IPS DF 19.7 (cell line): ENCODE results near the gene PDE4D.
A peak's percentile ranks its signal among the peaks of the same experiment; 100 is the strongest.

ENCODE experiments used
- DNase-seq: peaks from one replicate; pipeline ENCODE4 v3.0.0-alpha.2; 2013; ENCODE audit warnings: low read depth, low spot score

PDE4D gene

DNA sequence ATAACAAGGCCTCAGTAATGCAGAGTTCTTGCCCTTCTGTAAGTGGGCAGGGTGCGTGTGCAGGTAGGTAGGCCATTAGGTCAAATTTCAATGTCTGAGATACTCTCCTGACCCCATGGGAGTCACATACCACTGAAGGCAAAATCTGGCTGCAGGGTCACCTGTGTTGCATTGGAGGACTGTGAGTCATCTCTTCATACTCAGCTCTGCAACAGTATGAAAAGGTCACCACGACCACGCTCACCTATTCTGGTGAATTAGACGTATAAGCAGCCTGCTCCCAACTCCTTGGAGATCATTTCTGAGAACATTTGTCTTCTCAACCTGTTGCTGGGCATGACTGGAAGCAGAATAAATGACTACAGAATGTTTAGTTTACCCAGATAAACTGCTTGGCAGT lies 599.8 kb downstream of the PDE4D start:
- DNase-seq: no peak

DNA sequence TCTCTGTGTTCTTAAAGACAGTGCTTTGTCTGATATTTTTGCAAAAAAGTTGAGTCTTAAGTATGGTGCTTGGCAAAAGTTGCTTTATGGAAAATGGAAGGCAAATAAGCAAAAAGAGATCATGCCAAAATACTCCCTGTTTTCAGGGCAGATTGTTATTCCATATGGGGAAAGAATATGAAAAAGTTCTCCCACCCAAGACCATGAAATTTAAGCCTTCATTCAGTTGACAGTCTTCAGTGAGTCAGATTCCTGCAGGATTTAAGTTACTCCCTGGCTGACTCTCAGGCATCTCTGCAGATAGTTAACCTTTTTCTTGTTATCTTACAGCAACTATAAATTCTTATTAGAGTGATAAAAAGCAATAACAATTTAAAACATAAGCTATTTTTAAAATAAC lies 601.6 kb downstream of the PDE4D start:
- DNase-seq: no peak

DNA sequence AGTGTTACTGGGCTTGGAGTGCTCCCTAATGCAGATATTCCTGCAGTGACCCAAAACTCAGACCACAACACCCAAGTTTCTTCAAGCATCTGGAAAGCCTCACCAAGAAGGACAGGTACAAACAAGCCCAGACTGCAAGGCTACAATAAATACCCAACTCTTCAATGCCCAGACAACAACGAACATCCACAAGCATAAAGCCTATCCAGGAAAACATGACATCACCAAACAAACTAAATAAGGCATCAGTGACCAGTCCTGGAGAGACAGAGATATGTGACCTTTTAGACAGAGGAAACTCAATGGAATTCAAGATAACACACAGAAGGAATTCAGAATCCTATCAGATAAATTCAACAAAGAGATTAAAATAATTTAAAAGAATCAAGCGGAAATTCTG lies 605.6 kb downstream of the PDE4D start:
- DNase-seq: no peak

DNA sequence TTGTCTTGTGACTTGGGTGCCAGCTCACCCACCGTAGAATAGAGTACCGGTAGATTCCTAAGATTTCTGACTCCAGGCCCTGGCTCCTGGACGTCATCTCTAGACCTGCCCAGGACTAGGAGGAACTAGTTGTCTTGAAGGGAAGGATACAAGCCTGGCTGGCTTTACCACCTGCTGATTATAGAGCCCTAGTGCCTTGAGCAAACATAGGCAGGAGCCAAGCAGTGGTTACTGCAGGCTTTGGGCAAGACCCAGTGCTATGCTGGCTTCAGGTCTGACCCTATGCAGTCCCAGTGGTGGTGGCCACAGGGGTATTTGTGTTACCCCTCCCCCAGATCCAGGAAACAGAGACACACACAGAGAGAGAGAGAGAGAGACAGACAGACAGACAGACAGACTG lies 606.2 kb downstream of the PDE4D start:
- DNase-seq: no peak

DNA sequence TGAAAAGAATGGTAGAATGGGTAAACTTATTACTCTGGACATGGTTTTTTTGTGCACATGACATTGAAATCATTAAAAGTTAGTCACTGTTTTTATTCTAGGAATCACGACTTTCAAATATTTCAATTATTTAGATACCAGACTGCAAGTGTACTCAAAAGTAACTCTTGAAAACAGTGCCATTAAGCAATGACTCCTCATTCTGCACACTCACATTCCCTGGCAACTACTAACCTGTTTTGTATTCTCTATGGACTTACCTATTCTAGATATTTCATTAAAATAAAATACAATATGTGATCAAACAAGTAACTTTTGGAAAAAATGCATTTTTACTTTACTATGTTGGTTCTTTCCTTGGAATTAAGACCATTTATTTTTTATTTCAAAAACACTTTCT lies 607.0 kb downstream of the PDE4D start:
- DNase-seq: no peak

DNA sequence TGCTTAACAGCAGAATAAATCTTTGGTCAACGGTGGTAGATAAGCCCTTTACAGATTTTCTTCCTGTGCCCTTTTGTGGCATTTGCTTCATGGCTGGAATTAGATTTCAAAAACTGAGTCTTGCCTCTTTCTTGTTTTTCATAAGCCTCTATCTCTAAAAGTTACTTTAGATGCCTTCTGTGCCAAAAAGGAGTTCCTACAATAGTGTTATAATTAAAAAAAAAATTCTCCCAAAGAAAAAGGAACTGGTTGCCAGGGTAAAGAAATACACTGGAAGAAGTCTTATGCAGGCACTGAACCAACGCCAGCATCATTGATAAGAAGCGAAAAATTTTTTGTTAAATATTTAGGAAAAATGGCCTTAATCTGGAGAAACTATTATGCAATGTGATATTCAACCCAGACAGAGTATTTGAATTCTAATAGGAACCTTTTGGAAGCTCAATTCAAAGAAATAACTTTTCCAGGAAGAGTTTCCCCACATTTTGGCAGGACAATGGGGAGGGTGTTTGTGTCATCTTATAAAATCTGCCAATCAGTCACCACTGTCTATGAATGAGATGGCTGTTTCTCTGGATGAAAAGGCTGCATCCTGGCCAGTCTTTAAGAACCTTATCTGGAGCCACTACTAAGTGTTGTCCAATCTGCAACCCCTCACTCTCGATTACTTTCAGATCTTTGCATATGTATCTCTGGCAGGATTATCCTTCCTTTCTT lies 608.1 kb downstream of the PDE4D start:
- no peak for DNase-seq

DNA sequence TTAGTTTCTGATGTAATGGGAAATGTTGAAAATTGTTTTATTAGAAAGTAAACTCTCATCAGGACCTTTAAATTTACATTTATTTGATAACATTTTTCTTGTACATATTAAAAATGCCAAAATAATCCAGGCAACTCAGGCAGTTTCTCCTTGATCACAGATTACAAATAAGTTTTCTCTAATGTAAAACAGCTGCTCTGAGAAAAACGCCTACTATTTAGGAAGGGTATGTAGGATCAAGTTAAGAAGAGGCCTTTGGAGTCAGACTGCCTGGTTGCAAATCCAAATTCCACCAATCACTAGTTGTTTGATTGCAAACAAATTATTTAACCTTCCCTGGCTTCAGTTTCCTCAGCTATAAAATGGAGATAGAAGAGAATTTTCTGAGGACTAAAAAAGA lies 610.8 kb downstream of the PDE4D start:
- DNase-seq: no peak

DNA sequence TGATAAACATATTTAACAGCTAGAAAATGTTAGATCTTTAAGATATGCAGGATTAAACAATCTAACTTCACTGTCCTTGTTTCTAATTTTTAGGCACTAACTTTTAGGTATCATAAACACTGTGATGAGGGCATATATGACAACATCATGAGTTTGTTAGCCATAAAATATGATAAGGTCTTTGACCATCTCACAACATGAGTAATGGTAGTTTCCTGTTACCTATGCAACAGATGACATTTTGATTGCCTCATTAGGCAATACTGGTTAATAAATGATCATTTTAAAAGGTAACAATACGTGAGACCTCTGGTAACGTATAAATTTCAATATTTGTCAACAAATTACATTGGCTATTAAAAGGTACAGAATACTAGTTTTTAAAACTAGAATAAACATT lies 613.5 kb downstream of the PDE4D start:
- DNase-seq: no peak

DNA sequence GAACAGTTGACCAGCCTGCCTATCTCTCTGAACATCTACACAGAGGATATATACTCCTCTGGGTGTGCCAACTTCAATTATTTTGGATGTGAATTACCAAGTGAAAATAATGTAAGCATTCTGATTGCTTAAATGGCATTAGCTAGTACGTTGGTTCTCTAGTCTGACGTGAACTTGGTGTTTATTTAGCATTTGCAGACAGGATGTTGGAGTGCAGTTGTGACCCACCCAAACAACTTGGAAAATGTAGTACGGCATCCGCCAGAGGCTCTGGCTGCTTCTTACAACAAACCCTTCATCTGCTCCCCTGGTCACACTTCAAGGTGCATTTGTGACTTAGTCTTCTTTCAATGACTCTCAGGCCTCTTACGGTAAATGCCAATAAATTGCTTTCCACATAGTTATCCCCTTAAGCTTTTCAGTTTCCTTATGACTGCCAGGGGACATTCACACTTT lies 616.6 kb downstream of the PDE4D start:
- no peak for DNase-seq

DNA sequence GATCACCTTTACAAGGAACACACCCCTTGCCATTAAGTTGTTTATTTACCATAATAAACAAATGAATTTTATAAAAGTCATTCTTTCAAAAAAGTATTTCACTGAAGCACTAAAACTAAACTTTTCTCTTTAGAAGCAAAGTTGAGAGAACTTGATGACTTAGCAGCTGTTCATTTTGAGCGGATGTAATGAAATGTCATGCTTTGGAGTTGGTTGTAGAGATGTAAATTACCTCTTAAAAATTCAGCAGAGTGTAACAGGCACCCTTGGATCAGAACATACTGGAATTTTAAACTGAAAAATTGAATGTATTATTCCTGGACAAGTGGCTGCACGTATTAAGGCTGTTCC lies 617.2 kb downstream of the PDE4D start:
- DNase-seq: no peak

DNA sequence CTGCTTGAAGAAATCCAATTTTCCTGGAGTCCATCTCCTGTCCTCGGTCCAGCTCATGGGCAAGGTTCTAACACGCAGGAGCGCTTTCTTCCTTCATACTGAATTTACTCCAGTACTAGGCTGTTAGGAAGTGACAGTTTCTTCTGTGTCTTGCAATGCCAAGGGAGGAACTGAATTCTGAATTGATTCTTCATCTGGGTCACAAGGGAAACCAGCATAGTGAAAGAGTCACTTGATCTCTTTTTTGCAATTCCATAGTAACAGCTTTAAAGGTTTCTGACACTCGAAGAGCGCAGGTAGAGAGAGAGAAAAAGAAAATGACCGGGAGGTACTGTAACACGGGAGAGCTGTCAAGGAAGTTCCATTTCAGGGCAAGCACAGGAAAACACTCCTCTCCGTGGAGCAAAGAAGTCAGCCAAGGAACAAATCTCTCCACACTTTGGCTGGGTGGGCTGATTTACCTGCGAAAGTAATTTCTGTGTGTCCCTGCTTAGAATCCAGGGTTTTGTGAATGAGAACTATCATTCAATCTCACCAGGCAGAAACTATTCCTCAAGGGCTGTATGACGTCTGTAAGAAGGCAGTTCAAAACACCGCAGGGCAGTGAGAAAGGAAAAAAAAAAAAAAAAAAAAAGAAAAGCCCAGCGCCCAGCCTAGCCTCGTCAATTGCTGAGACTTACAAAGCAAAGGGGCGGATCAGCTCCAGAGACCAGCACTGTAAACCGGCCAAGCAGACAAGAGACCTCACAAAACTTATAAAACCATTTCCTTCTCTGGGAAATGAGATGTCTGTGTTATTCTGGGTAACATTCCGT lies 617.8 kb downstream of the PDE4D start:
- DNase-seq: peak; percentile 5

DNA sequence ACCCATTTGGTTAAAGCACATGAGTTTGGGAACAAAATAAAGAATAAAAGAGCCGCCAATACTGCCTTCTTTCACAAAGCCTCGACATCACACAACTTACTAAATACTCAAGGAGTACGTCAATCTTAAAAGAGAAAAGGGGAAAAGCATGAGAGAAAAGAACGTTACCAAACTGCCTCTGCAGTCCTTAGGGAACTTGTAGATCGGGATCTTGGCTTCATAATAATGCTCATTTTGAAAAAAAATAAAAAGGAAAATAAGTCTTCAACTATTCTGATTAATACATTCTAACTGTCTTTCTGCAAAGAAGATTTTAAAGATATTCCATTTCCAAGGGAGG lies 618.4 kb downstream of the PDE4D start:
- no peak for DNase-seq

DNA sequence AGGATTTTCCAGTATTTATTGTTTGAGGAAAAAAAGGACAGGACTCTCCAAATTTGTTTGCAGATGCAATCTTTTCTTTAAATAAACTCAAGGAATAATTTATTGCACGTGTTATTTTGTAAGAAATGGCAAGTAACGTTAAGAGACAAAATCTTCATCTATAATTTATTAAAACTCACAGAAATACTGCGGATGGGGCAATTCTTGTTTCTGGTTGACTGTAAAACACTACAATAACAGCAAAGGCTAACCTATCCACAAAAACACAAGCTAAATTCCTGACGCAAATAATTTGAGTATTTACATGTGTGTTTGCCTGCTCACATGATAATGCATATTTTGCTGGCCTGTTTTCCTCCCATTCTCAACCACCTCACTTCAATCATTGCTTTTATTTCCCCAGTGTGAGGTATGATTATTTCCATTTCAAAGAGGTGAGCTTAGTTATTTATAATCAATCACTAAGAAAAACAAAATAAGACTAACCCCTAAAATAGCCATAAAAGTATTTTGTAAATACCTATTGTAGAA lies 619.4 kb downstream of the PDE4D start:
- no peak for DNase-seq

DNA sequence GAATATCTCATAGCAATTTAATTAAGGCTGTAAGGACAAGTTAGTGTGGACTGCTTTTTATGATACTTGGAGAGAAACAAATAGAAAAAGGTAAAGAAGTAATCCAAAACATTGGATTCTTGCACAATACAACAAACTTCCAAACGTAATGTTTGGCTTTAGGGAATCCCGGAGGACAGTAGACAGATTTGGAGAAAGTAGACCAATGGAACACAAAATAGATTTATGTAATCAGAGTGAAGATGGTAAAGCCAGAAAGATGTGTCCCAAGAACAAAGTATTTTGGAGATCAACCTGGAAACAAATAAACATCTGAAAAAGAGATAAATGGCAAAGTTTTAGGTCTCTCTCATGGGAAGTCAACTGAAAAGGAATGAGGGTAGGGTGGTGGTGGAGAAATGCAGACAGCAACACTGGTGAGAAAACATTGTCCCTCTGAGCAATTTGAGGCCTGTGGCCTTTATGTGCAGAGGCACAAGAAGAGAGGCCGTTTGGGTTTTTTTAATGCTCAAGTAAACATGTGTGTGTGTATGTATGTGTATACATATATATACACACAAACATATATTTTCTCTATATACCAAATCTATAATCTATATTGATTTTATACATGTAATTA lies 620.6 kb downstream of the PDE4D start:
- no peak for DNase-seq

DNA sequence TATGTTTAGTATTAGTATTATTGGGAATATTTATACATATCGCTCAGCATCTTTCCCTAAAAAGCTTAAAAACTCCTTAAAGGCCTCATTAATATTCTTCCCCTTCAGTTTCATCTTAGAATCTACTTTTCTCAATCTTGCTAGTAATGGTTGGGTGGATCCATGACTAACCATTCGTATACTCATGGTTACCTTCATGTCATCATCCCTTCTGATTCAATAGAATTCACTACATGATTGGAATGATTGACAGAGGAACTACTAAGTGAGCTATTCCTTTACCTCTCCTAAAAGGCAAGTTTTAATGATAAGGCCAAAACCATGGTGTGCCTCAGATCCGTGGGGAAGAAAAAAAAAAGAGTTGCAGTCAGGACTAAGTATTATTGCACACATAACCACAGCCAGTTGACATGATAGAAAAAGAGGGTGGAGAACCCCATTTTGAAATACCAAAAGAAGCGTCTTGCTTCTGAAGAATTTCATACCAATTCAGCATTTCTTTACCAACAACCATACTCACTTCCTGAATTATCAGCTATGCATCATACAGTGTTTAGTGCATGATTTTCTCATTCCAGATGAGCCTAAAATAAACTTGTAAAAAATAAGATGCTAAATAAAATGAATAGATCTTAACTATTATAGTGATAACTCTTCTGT lies 624.6 kb downstream of the PDE4D start:
- DNase-seq: no peak

DNA sequence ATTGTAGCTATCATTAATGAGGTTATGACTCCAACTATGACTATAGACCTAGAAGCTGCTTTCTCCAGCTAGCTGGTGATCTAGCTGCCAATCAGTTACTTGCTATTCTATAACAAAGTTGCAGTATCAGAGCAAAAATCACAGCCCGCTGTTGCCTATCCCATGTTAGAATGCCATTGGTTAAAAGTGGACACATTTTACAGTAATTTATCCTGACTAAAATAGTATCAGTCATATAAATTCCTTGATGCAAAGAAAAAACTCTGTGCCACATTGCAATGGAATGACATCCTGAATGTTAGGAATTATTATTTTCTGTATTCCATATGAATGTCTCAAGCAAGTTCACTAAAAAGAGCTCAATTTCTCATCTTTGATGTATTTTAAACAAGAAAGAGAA lies 626.5 kb downstream of the PDE4D start:
- no peak for DNase-seq

DNA sequence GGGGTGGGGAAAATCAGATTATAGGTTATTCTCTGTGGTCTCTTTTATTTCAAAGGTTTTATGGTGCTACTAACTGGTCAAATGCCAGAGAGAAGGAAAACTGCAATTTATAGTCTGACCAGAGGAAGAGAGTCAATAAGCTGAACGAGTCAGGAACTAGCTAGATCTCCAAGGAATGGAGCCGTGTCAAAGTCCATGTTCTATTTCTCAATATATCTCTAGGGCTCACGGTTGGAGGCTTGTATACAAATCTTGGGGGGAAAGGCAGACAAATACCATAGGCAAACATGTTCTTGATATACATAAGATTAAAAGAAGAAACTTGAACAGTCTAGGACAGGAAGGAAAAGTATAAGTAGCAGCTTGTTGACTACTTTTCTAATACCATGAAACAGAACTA lies 627.1 kb downstream of the PDE4D start:
- DNase-seq: no peak

DNA sequence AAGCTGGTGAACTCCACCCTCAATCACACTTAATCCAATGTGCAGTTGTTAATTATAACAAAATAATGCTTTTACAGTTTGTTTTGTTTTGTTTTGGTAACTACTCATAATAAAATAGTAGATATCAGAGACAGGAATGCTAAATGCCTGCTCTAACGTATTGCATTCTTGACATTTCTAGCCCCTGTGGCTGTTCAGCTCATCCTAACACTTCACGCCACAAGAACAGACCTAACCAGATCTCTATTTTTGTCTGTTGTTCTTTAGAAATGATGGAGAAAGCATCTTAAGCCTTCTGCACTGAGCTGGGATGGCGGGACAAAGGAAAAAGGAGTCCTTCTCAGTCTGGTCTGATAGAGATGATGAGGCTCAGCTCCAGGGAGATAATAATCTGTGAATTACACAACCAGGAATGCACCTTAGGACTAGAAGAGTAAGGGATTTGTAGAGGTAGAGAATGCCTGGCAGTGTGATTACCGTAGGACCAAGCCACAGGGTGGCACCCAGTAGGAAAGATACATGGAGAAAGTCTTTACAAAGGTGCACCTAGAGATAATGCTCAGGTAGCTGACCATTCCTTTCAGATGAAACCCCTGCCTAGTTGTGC lies 628.8 kb downstream of the PDE4D start:
- DNase-seq: no peak

DNA sequence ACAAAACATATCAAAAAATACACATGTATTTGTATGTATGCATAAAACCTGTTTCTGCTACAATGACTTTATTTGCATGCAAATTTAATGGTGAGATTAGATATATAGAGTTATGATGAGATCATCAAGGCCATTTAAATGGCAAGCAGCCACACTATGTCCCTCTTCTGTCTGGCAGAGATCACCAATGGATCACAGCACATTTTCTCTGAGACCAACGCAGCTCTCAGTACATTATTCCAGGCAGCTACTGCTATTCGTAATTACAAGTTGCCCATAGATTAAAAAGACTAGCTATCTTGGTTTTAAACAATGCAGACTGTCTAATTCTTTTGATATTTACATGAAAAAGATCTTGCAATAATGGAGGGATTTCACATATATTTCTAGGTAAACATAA lies 629.5 kb downstream of the PDE4D start:
- no peak for DNase-seq

DNA sequence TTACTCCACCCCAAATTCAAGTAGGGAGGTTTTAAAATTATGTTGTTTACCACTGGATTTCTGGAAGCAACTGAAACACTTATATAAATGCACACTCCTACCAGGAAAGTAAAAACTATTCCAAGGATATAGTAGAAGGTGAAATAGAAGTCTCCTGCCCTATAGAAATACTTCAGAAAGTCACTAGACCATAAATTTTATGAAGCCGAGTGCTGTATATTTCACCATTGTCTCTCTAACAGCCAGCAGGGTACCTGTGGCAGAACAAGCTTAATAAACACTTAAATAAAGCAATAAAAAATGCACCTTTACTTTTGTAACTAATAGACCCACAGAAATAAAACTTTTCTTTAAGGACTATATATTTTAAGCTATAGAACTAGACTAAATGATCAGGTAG lies 631.6 kb downstream of the PDE4D start:
- DNase-seq: no peak

DNA sequence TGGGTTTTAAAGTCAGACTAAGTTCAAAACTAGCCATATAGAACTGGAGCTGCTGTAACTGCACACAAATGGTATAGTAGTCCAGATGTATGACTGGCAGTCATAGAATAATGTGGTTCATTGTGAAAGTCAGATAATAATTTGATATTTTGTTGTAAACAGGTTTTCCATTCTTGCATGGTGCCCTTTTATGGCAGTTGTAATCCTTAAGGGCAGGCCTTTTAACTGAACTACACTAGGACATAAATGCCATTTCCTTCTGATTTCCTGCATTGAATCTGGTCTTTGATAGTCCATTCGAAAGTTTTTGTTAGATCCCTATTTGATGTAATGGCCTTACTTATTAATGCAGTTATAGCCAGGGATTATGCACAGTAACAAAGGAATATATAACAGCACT lies 632.6 kb downstream of the PDE4D start:
- DNase-seq: no peak

DNA sequence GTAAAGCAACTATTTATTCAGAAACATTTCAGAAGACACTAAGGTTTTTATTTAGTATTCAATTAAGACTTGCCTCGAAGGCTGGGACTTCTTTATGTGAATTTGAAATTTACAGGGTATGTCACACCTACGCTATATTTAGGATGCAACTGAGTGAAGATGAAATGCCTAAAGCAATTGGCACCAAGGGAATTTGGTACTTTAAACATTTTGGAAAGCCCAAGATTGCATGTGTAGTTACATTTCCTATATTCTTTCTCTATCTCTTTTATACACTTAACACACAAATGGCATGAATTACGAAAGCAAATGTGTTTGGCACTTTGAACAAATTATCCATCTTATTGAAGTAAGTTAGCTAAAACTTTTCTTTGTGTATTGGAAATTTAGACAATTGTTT lies 633.3 kb downstream of the PDE4D start:
- no peak for DNase-seq
